HS-5 (cell line): Measurements from ENCODE around the gene EVI5.
"Not testable (repeated sequence)": the region's sequence is repeated elsewhere in the genome, so short reads cannot be mapped to it uniquely, and the experiment has no call there.

Experiments used
- DNase-seq: peaks from one replicate; pipeline ENCODE4 v3.0.0-alpha.2; 2012; ENCODE audit warnings: low read depth

The EVI5 gene

GRCh38 chr1:92748138-92748537, 36.8 kb downstream of the EVI5 start:
- no peak for DNase-seq

- DNase-seq, result no peak
Observed at GRCh38 chr1:92747735-92748134, 37.2 kb downstream of the EVI5 start.

GRCh38 chr1:92746255-92746654, 38.7 kb downstream of the EVI5 start:
- DNase-seq, result not testable (repeated sequence)

GRCh38 chr1:92743221-92743620, 41.7 kb downstream of the EVI5 start:
- DNase-seq, result no peak

GRCh38 chr1:92739669-92740524, 45.0 kb downstream of the EVI5 start:
- no peak for DNase-seq

- DNase-seq, result no peak
Observed at GRCh38 chr1:92736395-92736794, 48.5 kb downstream of the EVI5 start.

- no peak for DNase-seq
Observed at GRCh38 chr1:92730476-92730875, 54.4 kb downstream of the EVI5 start.

GRCh38 chr1:92728697-92729096, 56.2 kb downstream of the EVI5 start:
- DNase-seq, result peak; percentile 29

GRCh38 chr1:92723713-92724112, 61.2 kb downstream of the EVI5 start:
- DNase-seq, result not testable (repeated sequence)

GRCh38 chr1:92721886-92722285, 63.0 kb downstream of the EVI5 start:
- DNase-seq, result no peak

- not testable (repeated sequence) for DNase-seq
Observed at GRCh38 chr1:92721157-92721556, 63.8 kb downstream of the EVI5 start.

- DNase-seq, result not testable (repeated sequence)
Observed at GRCh38 chr1:92715476-92715951, 69.4 kb downstream of the EVI5 start.

GRCh38 chr1:92713939-92714338, 71.0 kb downstream of the EVI5 start:
- no peak for DNase-seq

- DNase-seq, result no peak
Observed at GRCh38 chr1:92711473-92712165, 73.3 kb downstream of the EVI5 start.

GRCh38 chr1:92709738-92710137, 75.2 kb downstream of the EVI5 start:
- DNase-seq, result no peak

- no peak for DNase-seq
Observed at GRCh38 chr1:92708368-92708950, 76.4 kb downstream of the EVI5 start.

- DNase-seq, result no peak
Observed at GRCh38 chr1:92707709-92708108, 77.2 kb downstream of the EVI5 start.

- DNase-seq, result no peak
Observed at GRCh38 chr1:92707292-92707691, 77.6 kb downstream of the EVI5 start.

GRCh38 chr1:92705446-92705845, 79.5 kb downstream of the EVI5 start:
- no peak for DNase-seq

GRCh38 chr1:92701147-92701546, 83.8 kb downstream of the EVI5 start:
- no peak for DNase-seq

GRCh38 chr1:92698932-92699331, 86.0 kb downstream of the EVI5 start:
- no peak for DNase-seq

- no peak for DNase-seq
Observed at GRCh38 chr1:92695104-92695503, 89.8 kb downstream of the EVI5 start.

- DNase-seq, result no peak
Observed at GRCh38 chr1:92691925-92692324, 93.0 kb downstream of the EVI5 start.
